D341Med (cell line): ENCODE measurements around the gene ZNF57.
"Not testable (repeated sequence)": the region's sequence is repeated elsewhere in the genome, so short reads cannot be mapped to it uniquely, and the experiment has no call there.

Experiments used
- DNase-seq: peaks from one replicate; pipeline ENCODE4 v3.0.0; 2012; ENCODE audit warnings: low spot score

Gene ZNF57

DNA sequence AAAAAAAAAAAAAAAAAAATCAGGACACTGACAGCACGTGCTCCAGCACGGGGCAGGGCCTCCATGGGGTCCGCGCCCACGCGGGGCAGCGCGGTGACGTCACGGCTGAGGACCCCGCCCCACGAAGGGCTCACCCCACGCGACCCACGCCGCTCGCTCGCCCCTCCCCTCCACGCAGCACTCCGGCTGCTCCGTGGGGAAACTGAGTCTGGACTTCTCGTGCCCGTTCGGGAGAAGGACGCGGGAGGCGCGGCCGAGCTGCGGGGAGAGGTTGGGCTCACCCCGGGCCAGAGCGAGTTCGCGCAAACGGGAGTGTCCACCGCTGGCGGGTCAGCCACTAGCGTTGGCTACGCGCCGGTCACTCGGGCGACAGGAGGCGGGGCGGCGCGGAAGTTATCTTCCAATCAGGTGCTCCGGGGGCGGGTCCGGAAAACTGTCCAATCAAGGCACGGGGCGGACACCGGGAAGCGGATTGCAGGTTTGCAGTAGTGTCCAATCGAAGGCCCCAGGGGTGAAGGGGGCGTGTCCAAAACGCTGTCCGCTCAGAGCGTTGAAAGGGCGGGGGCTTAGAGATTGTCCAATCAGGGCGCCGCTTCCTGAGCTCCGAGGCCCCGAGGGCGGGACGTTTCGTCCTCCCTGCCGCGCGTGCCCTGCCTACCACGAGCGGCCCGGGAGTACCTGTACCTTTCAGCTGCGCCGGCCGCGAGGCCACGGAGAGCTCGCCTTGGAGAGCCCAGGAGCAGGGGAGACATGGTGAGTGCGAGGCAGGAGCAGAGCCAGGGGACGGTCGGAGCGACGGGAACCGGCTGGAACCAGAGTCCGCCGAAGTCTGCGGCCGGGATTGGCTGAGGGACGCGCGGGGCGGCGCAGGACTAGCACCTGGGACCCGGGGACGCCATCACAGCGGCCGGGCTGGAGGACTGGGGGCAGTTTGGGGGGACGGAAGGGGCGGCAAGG is at the start of gene ZNF57:
ZNF57 (plus strand) TSS at position 633 of the 957 bp plus-strand sequence; CDS start at position 751, 118 bp downstream.
- peak; percentile 98 for DNase-seq

GRCh38 chr19:2852598-2852997 is 48.1 kb upstream of the ZNF57 start:
- DNase-seq: no peak

DNA sequence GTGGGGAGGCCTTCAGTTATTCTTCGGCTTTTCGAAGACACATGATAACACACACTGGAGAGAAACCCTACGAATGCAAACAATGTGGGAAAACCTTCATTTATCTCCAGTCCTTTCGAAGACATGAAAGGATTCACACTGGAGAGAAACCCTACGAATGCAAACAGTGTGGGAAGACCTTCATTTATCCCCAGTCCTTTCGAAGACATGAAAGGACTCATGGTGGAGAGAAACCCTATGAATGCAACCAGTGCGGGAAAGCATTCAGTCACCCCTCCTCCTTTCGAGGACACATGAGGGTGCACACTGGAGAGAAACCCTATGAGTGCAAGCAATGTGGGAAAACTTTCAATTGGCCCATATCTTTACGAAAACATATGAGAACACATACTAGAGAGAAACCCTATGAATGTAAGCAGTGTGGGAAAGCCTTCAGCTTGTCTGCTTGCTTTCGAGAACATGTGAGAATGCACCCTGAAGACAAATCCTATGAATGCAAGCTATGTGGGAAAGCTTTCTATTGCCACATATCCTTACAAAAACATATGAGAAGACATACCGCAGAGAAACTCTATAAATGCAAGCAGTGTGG is 47.6 kb upstream of the ZNF57 start:
- no peak for DNase-seq

DNA sequence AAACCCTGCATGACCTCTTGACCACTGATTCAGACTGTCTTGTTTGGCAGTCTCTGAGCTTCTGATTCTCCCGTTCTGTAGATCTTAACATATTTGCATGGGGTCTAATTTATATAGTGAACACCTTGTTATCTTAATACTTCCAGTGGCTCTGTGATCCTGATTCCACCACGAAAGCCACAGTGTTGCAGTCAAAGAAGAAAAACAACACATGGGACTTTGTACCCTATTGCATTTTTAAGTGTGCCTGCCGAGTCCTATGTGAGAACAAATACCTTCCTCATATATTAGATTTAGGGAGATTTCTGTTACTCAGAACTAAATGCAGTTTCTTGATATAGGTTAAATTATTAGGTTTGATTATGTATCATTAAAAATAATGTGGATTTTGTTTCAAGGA is 45.9 kb upstream of the ZNF57 start:
- DNase-seq: no peak

GRCh38 chr19:2856457-2857050 is 44.2 kb upstream of the ZNF57 start:
- no peak for DNase-seq

DNA sequence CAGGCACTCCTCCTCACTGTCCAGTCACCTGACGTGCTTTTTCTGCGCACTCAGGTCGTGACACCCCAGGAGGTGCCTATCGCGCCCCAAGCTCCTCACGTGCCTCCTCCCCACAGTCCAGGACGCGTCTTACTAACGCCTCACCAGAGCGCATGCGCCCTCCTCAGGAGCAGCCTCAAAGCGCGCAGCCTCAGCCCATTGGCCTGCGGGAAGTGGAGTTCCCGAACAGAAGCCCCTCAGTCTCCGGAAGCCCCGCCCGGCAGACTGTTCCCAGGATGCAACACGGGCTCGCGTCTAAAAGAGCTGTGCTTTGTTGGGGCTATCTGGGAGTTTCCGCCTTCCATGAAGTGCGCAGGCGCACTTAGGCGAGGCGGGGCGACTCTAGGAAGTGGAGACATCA is 41.9 kb upstream of the ZNF57 start:
- no peak for DNase-seq

GRCh38 chr19:2863816-2864215 is 36.9 kb upstream of the ZNF57 start:
- no peak for DNase-seq

DNA sequence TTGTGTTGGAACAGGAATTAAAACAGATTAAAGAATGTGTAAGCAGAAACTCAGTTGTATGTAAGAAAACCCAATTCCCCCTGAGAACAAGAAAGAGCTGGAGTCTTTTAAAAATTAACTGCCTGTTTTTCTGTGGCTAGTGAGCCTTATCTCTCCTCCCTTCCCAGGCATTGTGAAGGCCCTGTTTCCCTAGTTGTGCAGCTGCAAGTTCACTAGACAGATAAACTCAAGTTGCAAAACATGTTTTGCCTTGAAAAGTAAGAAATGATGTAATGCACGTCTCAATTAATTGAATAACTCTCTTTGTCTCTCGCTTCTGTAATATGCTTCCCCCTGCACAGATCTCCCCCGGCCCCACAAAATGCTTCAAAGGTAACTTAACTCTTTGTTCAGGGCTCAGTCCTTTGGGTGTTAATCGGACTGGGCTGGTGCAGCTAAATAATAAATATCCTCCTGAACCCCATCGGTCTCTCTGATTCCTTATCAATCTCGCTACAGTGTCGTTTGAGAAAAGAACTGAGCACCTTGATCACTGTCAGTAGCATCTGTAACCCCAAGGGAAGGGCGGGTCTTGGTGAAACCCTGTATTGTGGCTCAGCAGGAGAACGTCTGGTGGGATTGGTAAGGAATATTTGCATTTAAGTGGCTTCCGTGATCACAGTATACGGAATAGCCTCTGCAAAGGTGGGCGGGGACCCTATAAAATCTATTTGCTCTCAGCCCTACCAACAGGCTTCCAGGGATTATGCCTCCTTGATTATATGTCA is 35.2 kb upstream of the ZNF57 start:
- no peak for DNase-seq

GRCh38 chr19:2866495-2867024 is 34.2 kb upstream of the ZNF57 start:
- no peak for DNase-seq

- DNase-seq: peak; percentile 48
Observed at GRCh38 chr19:2867025-2867991, 33.4 kb upstream of the ZNF57 start, which contains the start of gene ZNF556. Gene ZNF556 (plus strand): TSS chr19:2867335. CDS start chr19:2867422, 87 bp downstream.

DNA sequence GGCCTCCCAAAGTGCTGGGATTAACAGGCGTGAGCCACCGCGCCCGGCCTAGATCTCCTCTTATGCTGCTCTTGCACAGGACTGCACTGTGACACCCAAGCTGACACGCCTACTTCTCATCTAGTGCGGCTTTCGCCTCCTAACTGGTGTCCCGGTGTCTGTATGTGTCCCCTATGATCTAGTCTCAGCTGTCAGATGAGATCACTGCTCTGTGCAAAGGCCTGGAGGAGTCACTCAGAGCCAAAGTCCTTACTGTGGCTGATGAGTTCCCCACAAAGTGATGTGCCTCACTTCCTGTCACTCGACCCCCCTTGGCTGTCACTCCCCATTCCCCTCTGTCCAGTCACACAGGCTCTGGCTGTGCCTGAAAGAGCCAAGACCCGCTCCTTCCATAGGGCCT is 31.1 kb upstream of the ZNF57 start:
- DNase-seq: no peak

DNA sequence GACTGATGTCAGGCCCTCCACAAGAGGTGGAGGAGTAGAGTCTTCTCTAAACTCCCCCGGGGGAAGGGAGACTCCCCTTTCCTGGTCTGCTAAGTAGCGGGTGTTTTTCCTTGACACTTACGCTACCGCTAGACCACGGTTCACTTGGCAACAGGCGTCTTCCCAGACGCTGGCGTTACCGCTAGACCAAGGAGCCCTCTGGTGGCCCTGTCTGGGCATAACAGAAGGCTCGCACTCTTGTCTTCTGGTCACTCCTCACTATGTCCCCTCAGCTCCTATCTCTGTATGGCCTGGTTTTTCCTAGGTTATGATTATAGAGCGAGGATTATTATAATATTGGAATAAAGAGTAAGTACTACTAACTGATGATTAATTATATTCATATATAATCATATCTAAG is 28.6 kb upstream of the ZNF57 start:
- not testable (repeated sequence) for DNase-seq

DNA sequence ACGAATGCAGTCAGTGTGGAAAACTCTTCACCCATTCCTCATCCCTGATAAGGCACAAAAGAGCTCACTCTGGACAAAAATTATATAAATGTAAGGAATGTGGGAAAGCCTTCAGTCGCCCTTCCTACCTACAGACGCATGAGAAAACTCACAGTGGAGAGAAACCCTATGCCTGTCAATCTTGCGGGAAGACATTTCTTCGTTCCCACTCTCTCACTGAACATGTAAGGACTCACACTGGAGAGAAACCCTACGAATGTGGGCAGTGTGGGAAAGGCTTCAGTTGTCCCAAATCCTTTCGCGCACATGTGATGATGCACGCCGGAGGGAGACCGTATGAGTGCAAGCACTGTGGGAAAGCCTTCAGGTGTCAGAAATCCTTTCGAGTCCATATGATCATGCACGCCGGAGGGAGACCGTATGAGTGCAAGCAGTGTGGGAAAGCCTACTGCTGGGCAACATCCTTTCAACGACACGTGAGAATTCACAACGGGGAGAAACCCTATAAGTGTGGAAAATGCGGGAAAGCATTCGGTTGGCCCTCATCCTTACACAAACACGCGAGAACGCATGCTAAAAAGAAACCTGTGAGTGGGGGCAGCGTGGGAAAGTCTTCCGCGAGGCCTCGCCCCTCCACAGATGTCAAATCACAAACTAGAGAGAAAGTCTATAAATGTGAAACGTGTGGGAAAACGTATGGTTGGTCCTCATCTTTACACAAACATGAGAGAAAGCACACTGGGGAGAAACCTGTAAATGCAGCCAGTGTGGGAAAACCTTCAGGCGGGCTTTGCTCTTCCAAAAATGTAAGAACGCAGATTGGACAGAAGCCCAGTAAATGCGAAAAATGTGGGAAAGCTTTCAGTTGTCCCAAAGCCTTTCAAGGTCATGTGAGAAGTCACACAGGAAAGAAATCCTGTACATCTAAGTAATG is 23.1 kb upstream of the ZNF57 start:
- no peak for DNase-seq

DNA sequence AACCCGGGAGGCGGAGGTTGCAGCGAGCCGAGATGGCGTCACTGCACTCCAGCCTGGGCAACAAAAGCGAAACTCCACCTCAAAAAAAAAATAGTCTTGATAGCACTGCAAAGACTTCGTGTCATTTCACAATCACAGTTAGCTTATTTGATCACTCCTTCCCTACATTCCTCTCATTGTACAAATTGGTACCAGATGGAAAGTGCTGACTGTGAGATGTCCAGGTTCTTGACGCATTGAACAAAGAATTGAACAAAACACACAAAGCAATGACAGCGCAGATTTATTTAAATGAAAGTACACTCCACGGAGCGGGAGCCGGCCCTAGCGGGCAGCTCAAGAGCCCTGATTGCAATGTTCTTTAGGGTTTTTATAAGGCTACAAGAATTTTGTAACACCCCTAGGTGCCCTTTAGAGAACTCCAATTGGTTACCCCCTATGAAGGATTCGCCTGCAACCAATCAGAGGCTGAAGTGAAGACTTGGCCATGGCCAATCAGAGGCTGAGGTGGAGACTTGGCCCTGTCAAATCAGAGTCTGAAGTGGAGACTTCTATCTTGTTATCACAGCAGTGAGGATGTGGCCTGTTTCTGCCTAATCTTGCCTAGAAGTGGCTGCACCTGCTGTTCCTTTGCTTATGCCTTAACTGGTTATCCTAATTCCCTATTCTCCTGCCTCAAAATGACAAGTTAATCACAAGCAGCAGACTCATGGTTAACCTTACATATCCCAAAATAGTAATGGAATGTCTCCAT is 16.9 kb upstream of the ZNF57 start:
- DNase-seq: no peak

DNA sequence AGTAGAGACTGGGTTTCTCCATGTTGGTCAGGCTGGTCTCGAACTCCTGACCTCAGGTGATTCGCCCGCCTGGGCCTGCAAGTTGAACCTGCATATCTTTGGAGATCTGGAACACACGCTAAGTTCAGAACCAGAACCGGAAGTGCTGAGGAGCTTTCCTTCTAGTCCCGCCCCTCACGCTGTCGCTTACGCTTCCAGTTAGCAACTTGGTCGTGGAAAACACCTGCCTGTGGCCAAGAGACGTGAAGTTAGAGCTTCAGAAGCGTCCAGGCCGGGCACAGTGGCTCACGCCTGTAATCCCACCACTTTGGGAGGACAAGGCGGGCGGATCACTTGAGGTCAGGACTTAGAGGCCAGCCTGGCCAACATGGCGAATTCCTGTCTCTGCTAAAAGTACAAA is 15.0 kb upstream of the ZNF57 start:
- DNase-seq: no peak

GRCh38 chr19:2887391-2887914 is 13.3 kb upstream of the ZNF57 start:
- peak; percentile 67 for DNase-seq

DNA sequence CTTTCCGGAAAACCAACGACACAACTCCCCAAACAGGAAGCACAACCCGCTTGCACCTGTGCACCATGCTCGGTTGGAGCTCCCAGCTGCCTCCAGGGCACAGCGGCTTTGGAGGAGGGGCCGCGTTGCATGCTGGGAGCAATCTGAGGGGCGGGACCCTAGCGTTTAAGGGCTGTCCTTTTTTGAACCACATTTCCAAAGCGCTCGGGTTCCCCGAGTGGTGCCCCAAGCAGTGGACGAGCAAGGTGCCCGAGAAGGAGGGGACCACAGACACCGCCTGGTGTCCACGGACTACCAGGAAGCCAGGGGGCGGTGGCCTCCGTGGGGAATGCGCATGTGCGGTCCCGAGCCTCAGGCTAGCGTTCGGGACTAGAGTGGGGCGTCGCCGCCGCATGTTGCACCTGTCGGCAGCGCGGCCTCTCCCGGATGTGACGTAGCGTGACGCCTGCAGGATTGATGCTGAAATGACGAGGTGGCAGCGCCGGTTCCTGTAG is 11.9 kb upstream of the ZNF57 start:
- no peak for DNase-seq

GRCh38 chr19:2890531-2890930 is 10.2 kb upstream of the ZNF57 start:
- DNase-seq: not testable (repeated sequence)
